ENCODE data around the gene CRABP1. TPM values are rescaled to one million over a fixed set of nuclear protein-coding genes. Genes with fewer than 3 reads are reported as not detected.

The CRABP1 gene
- total RNA-seq, 1 donor, result not detected

DNA sequence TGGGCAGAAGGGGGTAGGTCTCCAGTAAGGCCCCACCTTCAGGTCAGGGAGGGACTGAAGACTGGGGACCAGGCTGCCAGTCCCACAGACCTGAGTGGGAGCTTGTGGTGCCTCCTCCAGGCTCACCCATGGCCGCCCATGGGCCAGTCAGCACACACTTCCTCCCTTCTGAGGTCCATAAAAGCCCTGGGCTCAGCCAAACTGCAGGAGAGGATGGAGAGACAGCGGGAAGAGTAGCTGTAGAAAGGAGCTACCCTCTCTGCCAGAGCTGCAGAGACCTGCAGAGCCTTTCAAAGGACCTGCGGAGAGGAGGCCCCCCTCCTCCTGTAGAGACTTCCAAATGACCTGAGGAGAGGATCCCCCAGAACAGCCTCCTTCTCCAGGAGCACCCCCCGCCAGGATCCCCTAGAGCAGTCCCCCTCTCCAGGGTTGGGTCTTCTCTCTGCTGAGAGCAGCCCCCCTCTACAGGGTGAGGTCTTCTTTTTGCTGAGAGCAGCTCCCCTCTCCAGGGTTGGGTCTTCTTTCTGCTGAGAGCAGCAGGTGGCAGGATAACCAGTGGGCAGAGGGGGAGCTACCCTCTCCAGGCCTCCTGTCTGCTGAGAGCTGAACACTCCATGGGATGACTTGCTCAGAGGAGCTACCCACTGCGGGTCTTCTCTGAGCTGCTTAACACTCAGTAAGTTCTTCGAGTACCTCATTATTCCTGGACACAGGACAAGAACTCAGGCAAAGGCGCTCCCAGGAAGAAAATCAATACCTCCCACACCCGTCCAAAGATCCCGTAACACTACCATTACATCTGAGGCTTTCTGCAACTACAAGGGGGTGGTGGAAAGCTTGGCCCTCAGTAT lies 35.7 kb upstream of the CRABP1 start:
- Histone ChIP-seq H3K4me1 (ENCODE audit: insufficient read depth, low read length) (peaks cover 54% of the 10 kb centered on the region), H3K36me3 (ENCODE audit: insufficient read depth, low read length) (no peaks in the 10 kb centered on the region), H3K79me2 (ENCODE audit: insufficient read depth, low read length) (no peaks in the 10 kb centered on the region), H3K4me2 (ENCODE audit: insufficient read depth, low read length) (no peak overlapping the region), H3K27ac (ENCODE audit: low read depth, low read length) (no peak overlapping the region), H4K20me1 (ENCODE audit: insufficient read depth, low read length) (no peaks in the 10 kb centered on the region), H3K4me3 (ENCODE audit: insufficient read depth, low read length) (no peak overlapping the region), H2AFZ (ENCODE audit: low read length) (no peak overlapping the region), H3K9me3 (ENCODE audit: low read depth, low read length) (no peaks in the 10 kb centered on the region), H3K27me3 (ENCODE audit: insufficient read depth, low read length) (peaks cover 4% of the 10 kb centered on the region)
- no peak for DNase-seq (ENCODE audit: insufficient read length, low spot score, missing footprints)
- TF ChIP-seq, protein P1, sequence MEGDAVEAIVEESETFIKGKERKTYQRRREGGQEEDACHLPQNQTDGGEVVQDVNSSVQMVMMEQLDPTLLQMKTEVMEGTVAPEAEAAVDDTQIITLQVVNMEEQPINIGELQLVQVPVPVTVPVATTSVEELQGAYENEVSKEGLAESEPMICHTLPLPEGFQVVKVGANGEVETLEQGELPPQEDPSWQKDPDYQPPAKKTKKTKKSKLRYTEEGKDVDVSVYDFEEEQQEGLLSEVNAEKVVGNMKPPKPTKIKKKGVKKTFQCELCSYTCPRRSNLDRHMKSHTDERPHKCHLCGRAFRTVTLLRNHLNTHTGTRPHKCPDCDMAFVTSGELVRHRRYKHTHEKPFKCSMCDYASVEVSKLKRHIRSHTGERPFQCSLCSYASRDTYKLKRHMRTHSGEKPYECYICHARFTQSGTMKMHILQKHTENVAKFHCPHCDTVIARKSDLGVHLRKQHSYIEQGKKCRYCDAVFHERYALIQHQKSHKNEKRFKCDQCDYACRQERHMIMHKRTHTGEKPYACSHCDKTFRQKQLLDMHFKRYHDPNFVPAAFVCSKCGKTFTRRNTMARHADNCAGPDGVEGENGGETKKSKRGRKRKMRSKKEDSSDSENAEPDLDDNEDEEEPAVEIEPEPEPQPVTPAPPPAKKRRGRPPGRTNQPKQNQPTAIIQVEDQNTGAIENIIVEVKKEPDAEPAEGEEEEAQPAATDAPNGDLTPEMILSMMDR (IDR thresholded peaks at IDR 0.05; ENCODE audit: extremely low read depth, low read depth, low read length), result no peak

DNA sequence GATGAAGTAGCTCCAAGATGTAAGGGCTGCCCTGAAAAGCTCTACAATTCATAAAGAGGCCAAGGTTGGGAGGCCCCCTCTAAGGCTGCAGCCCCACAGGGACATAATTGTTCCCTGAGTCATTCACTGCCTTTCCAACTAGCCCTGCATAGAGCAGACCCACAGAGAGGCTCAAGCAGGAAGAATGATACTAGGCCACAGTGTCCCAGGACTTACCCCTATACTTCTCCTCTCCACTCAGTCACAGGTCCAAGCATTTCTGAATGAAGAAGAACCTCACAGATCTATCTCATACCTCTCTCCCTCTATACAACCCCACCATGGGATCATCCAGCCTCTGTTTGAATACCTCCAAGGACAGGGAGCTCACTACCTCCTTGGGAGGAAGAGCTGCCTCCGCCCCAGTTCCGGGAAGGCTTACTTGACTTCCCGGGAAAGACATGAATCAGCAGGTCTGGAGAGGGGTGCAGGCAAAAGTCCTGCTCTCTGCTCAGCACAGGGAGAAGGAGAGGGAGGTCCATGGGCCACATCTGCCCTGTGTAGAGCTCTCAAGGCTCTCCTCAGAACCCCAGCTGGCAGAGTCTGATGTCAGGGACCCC lies 33.9 kb upstream of the CRABP1 start:
- Histone ChIP-seq H3K79me2 (ENCODE audit: insufficient read depth, low read length) (no peaks in the 10 kb centered on the region), H3K4me2 (ENCODE audit: insufficient read depth, low read length) (peak overlapping the region; percentile 49), H3K36me3 (ENCODE audit: insufficient read depth, low read length) (no peaks in the 10 kb centered on the region), H3K27ac (ENCODE audit: low read depth, low read length) (peak overlapping the region; percentile 46), H4K20me1 (ENCODE audit: insufficient read depth, low read length) (no peaks in the 10 kb centered on the region), H3K9me3 (ENCODE audit: low read depth, low read length) (no peaks in the 10 kb centered on the region), H3K4me3 (ENCODE audit: insufficient read depth, low read length) (no peak overlapping the region), H3K27me3 (ENCODE audit: insufficient read depth, low read length) (peaks cover 7% of the 10 kb centered on the region), H2AFZ (ENCODE audit: low read length) (no peak overlapping the region), H3K4me1 (ENCODE audit: insufficient read depth, low read length) (peaks cover 45% of the 10 kb centered on the region)
- TF ChIP-seq, protein P1 (IDR thresholded peaks at IDR 0.05; ENCODE audit: extremely low read depth, low read depth, low read length), result no peak
- no peak for DNase-seq (ENCODE audit: insufficient read length, low spot score, missing footprints)

DNA sequence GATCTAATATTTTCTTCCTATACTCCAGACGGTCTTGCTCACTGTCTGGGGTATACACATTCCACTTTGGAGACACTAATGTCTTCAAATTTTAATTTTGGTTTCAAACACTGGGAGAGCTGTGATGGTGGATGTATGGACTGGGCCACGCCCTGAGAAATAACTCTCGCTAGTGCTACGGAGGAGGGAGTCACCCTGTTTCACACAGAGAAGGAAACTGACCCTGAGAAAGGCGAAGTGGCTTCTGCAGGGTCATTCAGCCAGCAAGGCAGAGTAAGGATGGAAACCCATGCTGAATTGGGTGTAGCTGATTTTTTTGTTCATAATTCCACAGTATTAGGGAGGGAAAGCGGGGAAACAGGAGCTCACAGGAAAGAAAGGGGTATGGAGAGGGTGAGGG lies 32.2 kb upstream of the CRABP1 start:
- TF ChIP-seq, protein P1 (IDR thresholded peaks at IDR 0.05; ENCODE audit: extremely low read depth, low read depth, low read length), result no peak
- Histone ChIP-seq H3K27me3 (ENCODE audit: insufficient read depth, low read length) (peaks cover 18% of the 10 kb centered on the region), H3K4me1 (ENCODE audit: insufficient read depth, low read length) (peaks cover 29% of the 10 kb centered on the region), H3K27ac (ENCODE audit: low read depth, low read length) (no peak overlapping the region), H3K4me2 (ENCODE audit: insufficient read depth, low read length) (peak overlapping the region; percentile 11), H3K9me3 (ENCODE audit: low read depth, low read length) (no peaks in the 10 kb centered on the region), H3K79me2 (ENCODE audit: insufficient read depth, low read length) (no peaks in the 10 kb centered on the region), H4K20me1 (ENCODE audit: insufficient read depth, low read length) (no peaks in the 10 kb centered on the region), H3K36me3 (ENCODE audit: insufficient read depth, low read length) (no peaks in the 10 kb centered on the region), H3K4me3 (ENCODE audit: insufficient read depth, low read length) (no peak overlapping the region), H2AFZ (ENCODE audit: low read length) (peak overlapping the region; percentile 37)
- DNase-seq (ENCODE audit: insufficient read length, low spot score, missing footprints), result no peak

DNA sequence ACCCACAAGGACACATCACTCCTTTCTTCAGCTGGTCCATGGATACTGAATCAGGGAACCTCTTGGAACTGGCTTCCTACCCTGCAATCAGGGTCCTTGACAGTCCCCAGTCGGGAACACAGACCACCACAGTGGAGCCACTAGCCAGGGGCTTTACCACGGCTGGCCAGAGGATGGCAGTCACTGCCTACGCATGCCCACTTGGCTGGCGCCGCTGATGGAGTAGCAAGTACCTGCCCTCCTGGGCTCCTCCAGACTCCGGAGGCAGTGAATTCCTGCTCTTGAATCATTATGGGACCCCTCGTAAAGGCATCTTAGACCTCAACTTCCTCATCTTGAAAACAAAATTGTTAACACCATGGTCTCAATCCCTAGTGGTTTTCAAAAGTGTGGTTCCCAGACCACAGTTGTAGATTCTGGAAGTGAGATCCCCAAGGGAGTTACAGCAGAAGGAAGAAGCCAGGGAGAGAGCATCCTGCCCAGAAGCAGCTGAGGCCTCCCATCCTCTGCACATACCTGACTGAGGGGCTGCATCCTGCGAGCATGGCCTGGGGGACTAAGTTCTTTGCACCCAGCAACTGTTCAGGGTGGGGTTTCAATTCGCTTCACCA lies 31.6 kb upstream of the CRABP1 start:
- H3K9me3 ChIP-seq (ENCODE audit: low read depth, low read length), result no peaks in the 10 kb centered on the region
- H3K79me2 ChIP-seq (ENCODE audit: insufficient read depth, low read length), result no peaks in the 10 kb centered on the region
- H3K36me3 ChIP-seq (ENCODE audit: insufficient read depth, low read length), result no peaks in the 10 kb centered on the region
- peak; percentile 88 for DNase-seq (ENCODE audit: insufficient read length, low spot score, missing footprints)
- no peaks in the 10 kb centered on the region for H4K20me1 ChIP-seq (ENCODE audit: insufficient read depth, low read length)
- H3K27ac ChIP-seq (ENCODE audit: low read depth, low read length), result no peak overlapping the region
- TF ChIP-seq, protein P1 (IDR thresholded peaks at IDR 0.05; ENCODE audit: extremely low read depth, low read depth, low read length), result peak; percentile 92
- peaks cover 21% of the 10 kb centered on the region for H3K27me3 ChIP-seq (ENCODE audit: insufficient read depth, low read length)
- peak overlapping the region; percentile 37 for H2AFZ ChIP-seq (ENCODE audit: low read length)
- H3K4me3 ChIP-seq (ENCODE audit: insufficient read depth, low read length), result no peak overlapping the region
- peaks cover 25% of the 10 kb centered on the region for H3K4me1 ChIP-seq (ENCODE audit: insufficient read depth, low read length)
- peak overlapping the region; percentile 11 for H3K4me2 ChIP-seq (ENCODE audit: insufficient read depth, low read length)
